ENCODE results near the gene PERM1. TPM values are rescaled to one million over a fixed set of nuclear protein-coding genes. Genes with fewer than 3 reads are reported as not detected.

Gene PERM1
- total and polyA plus RNA-seq, 9 of the 15 experiments (the other 6 are each of a cell fraction or from before 2014, with no cell fraction given): not detected

DNA sequence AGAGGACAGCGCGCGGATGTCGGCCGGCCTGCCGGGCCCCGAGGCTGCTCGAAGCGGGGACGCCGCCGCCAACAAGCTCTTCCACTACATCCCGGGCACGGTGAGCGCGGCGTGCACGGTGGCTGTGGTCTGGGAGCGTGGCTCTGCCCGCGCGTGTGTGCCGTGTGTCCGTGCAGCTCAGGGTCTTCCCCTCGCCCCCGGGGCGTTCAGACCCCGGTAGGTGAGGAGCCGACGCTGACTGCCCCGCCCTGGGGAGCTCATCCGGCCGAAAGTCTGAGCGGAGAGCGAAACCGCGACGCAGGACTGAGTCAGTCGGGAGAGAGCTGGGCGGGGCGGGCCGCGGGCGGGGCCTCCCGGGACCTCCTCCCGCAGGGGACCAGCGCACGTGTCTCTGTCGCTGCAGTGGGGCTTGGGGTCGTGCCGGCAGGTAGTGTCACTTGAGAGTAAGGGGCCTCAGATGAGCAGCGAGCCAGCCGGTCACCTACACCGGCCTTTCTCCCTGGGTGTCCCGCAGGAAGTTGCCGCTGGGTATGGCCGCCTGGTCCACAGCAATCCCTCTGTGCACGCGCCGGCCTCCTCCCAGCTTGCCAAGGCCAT lies 15.1 kb downstream of the PERM1 start:
- peaks cover 37% of the 10 kb centered on the region; the same call in 2 of the 3 replicates for H3K36me3 ChIP-seq (ENCODE audit: control insufficient read depth, insufficient read depth, low read length)
- intact Hi-C loops (cut with micrococcal nuclease) (no loop called here), in situ Hi-C loops (cut with MboI) (no loop called here)
- DNase-seq (ENCODE audit: extremely low read depth in 1 of 4, low spot score in 3 of 4) (peak; percentile 90 to 92 (median 92)), FAIRE-seq (peak; percentile 92), ATAC-seq (peak; percentile 96)
- no peaks in the 10 kb centered on the region for H4K20me1 ChIP-seq (replicated peaks; ENCODE audit: control insufficient read depth, insufficient read depth, low read length)
- H3K27me3 ChIP-seq (ENCODE audit: control insufficient read depth in 2 of 2, insufficient read depth in 2 of 2, low read length in 2 of 2): peaks cover 0 to 4% of the 10 kb centered on the region in 2 experiments; a peak in 2 of 5 replicates
- H3K4me2 ChIP-seq (ENCODE audit: insufficient read depth, low read length): peak overlapping the region; percentile 94
- peaks cover under 1% of the 10 kb centered on the region; the same call in 1 of the 3 replicates for H3K79me2 ChIP-seq (ENCODE audit: control insufficient read depth, insufficient read depth, low read length)
- H3K4me1 ChIP-seq (replicated peaks in 1 of 2; ENCODE audit: control insufficient read depth in 2 of 2, insufficient read depth in 2 of 2, low read length in 2 of 2): peaks cover 14 to 73% of the 10 kb centered on the region in 2 experiments; a peak in 4 of 5 replicates
- H3K4me3 ChIP-seq: peak overlapping the region; percentile 54
- 4% methylated on average over 57 of the region's 60 CpGs for WGBS (ENCODE audit: insufficient coverage, low coverage, missing lambda C conversion rate)
- H3K9me3 ChIP-seq (replicated peaks; ENCODE audit: control insufficient read depth, insufficient read depth, low read depth, low read length): peaks cover 6% of the 10 kb centered on the region
- CTCF ChIA-PET (ENCODE audit: low intra/inter-chr PET ratio): no interaction called here
- BruUV-seq (replicated peaks): no TSS peak
- H2AFZ ChIP-seq (ENCODE audit: low read depth, low read length): peak overlapping the region; percentile 98
- POLR2A ChIA-PET: interaction anchor here (0.5 to 1.8 kb wide), 11 partner anchors 9 to 188 kb away, joined by 3 to 10 read pairs (median 3); no protein-coding TSS in a partner anchor
- peak overlapping the region; percentile 64 to 90 for H3K9ac ChIP-seq (ENCODE audit: insufficient read depth in 1 of 2, low read depth in 2 of 2, low read length in 2 of 2)
- peak overlapping the region; percentile 71 for H3K27ac ChIP-seq (ENCODE audit: extremely low read depth, low read depth, low read length)
- no peaks in the 10 kb centered on the region for H3K9me1 ChIP-seq (ENCODE audit: control insufficient read depth, insufficient read depth, low read length)
- peak; percentile 88 for TF ChIP-seq ZNF12 (CRISPR knock-in tag; IDR thresholded peaks at IDR 0.05)
- TF ChIP-seq KHSRP (IDR thresholded peaks at IDR 0.05): no peak
- no peak for TF ChIP-seq FUS (optimal IDR thresholded peaks at IDR 0.05; ENCODE audit: low read depth, low read length)
- no peak for TF ChIP-seq TAF9B (IDR thresholded peaks at IDR 0.05; ENCODE audit: partially characterized antibody)
- no peak for TF ChIP-seq CEBPB (tag; IDR thresholded peaks at IDR 0.05)
- TF ChIP-seq KLF13 (tag; IDR thresholded peaks at IDR 0.05; ENCODE audit: borderline replicate concordance, low read depth): no peak
- TF ChIP-seq RFX5 (IDR thresholded peaks at IDR 0.05; ENCODE audit: low read depth, low read length): no peak
- TF ChIP-seq SMAD4 (CRISPR knock-in tag; conservative IDR thresholded peaks at IDR 0.05): peak; percentile 70
- TF ChIP-seq, protein P1, sequence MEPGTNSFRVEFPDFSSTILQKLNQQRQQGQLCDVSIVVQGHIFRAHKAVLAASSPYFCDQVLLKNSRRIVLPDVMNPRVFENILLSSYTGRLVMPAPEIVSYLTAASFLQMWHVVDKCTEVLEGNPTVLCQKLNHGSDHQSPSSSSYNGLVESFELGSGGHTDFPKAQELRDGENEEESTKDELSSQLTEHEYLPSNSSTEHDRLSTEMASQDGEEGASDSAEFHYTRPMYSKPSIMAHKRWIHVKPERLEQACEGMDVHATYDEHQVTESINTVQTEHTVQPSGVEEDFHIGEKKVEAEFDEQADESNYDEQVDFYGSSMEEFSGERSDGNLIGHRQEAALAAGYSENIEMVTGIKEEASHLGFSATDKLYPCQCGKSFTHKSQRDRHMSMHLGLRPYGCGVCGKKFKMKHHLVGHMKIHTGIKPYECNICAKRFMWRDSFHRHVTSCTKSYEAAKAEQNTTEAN (CRISPR knock-in tag; IDR thresholded peaks at IDR 0.05): no peak
- TF ChIP-seq, protein P2, sequence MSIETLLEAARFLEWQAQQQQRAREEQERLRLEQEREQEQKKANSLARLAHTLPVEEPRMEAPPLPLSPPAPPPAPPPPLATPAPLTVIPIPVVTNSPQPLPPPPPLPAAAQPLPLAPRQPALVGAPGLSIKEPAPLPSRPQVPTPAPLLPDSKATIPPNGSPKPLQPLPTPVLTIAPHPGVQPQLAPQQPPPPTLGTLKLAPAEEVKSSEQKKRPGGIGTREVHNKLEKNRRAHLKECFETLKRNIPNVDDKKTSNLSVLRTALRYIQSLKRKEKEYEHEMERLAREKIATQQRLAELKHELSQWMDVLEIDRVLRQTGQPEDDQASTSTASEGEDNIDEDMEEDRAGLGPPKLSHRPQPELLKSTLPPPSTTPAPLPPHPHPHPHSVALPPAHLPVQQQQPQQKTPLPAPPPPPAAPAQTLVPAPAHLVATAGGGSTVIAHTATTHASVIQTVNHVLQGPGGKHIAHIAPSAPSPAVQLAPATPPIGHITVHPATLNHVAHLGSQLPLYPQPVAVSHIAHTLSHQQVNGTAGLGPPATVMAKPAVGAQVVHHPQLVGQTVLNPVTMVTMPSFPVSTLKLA (conservative IDR thresholded peaks at IDR 0.05): peak; percentile 92 to 95
- TF ChIP-seq MCM2 (IDR thresholded peaks at IDR 0.05; ENCODE audit: low read depth): no peak
- peak; percentile 73; the same call in 1 of the 2 replicates for TF ChIP-seq FOSL1 (tag; conservative IDR thresholded peaks at IDR 0.05)
- TF ChIP-seq POLR2B (IDR thresholded peaks at IDR 0.05; ENCODE audit: low read depth, partially characterized antibody): peak; percentile 43
- TF ChIP-seq, protein P3, sequence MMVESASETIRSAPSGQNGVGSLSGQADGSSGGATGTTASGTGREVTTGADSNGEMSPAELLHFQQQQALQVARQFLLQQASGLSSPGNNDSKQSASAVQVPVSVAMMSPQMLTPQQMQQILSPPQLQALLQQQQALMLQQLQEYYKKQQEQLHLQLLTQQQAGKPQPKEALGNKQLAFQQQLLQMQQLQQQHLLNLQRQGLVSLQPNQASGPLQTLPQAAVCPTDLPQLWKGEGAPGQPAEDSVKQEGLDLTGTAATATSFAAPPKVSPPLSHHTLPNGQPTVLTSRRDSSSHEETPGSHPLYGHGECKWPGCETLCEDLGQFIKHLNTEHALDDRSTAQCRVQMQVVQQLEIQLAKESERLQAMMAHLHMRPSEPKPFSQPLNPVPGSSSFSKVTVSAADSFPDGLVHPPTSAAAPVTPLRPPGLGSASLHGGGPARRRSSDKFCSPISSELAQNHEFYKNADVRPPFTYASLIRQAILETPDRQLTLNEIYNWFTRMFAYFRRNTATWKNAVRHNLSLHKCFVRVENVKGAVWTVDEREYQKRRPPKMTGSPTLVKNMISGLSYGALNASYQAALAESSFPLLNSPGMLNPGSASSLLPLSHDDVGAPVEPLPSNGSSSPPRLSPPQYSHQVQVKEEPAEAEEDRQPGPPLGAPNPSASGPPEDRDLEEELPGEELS (CRISPR knock-in tag; IDR thresholded peaks at IDR 0.05; ENCODE audit: borderline replicate concordance): no peak
- TF ChIP-seq, protein P4, sequence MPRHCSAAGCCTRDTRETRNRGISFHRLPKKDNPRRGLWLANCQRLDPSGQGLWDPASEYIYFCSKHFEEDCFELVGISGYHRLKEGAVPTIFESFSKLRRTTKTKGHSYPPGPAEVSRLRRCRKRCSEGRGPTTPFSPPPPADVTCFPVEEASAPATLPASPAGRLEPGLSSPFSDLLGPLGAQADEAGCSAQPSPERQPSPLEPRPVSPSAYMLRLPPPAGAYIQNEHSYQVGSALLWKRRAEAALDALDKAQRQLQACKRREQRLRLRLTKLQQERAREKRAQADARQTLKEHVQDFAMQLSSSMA (CRISPR knock-in tag; IDR thresholded peaks at IDR 0.05): no peak
- TF ChIP-seq ETV5 (CRISPR knock-in tag; IDR thresholded peaks at IDR 0.05; ENCODE audit: low read depth): peak; percentile 91

Measured in K562 (cell line).